Peyer's patch (tissue), 4 donors: ENCODE measurements around the gene PDE11A.

Source experiments
- CTCF ChIP-seq, 6 experiments: fragments of 450-650 bp in 4 of 6; fragments of 200-600 bp in 2 of 6; sonication (generic) in 1 of 6; IDR thresholded peaks; one replicate each; pipeline ENCODE4 v1.5.1; 2017 to 2019; ENCODE audit warnings: antibody characterized with exemption in 6 of 6, mild to moderate bottlenecking in 3 of 6, moderate library complexity in 1 of 6
- POLR2A ChIP-seq, 2 donors: fragments of 450-650 bp; IDR thresholded peaks; one replicate each; pipeline ENCODE4 v1.5.1; 2017; ENCODE audit warnings: antibody characterized with exemption in 2 of 2, mild to moderate bottlenecking in 2 of 2, moderate library complexity in 2 of 2

GRCh38 chr2:177641331-177641730 is 431.2 kb downstream of the PDE11A start:
- TF ChIP-seq CTCF (IDR thresholded peaks at IDR 0.05) (no peak), POLR2A (IDR thresholded peaks at IDR 0.05) (no peak)
